Lung (tissue), 12 donors: ENCODE measurements around the gene MRPS27. TPM values are rescaled to one million over a fixed set of nuclear protein-coding genes. Genes with fewer than 3 reads are reported as not detected.
"Not testable (repeated sequence)": the region's sequence is repeated elsewhere in the genome, so short reads cannot be mapped to it uniquely, and the experiment has no call there.

Experiments
- ATAC-seq: fragments of 200-7000 bp; cut with Tn5 transposase; one replicate; pipeline ENCODE4 v1.9.1; 2020; ENCODE audit warnings: moderate number of reproducible peaks; ENCODE audit not compliant: insufficient read depth, low FRiP score
- DNase-seq, 3 donors: peaks; one replicate each; pipeline ENCODE4 v3.0.0-alpha.2; 2013 to 2017
- H3K27ac ChIP-seq, 2 donors: one replicate each; pipeline ENCODE4 v1.5.1; 2013; ENCODE audit warnings: mild to moderate bottlenecking in 2 of 2, moderate library complexity in 2 of 2, control low read depth in 1 of 2, inconsistent platforms in 1 of 2, low read depth in 1 of 2, low read length in 1 of 2
- H3K27me3 ChIP-seq, 3 donors: one replicate each; pipeline ENCODE4 v1.5.1; 2013; ENCODE audit warnings: low read length in 2 of 3; ENCODE audit not compliant: control insufficient read depth in 3 of 3, insufficient read depth in 3 of 3
- H3K36me3 ChIP-seq, 4 donors: one replicate each; pipeline ENCODE4 v1.5.1; 2013; ENCODE audit warnings: low read length in 4 of 4, mild to moderate bottlenecking in 1 of 4, moderate library complexity in 1 of 4; ENCODE audit not compliant: control insufficient read depth in 4 of 4, insufficient read depth in 4 of 4
- H3K4me1 ChIP-seq, 5 donors: one replicate each; pipeline ENCODE4 v1.5.1; 2013; ENCODE audit warnings: low read length in 5 of 5, mild to moderate bottlenecking in 2 of 5, moderate library complexity in 1 of 5; ENCODE audit not compliant: control insufficient read depth in 5 of 5, insufficient read depth in 5 of 5
- H3K4me3 ChIP-seq: one replicate; pipeline ENCODE4 v1.5.1; 2013; ENCODE audit warnings: mild to moderate bottlenecking, control low read depth, moderate library complexity
- H3K9ac ChIP-seq, 2 donors: one replicate each; pipeline ENCODE4 v1.5.1; 2013; ENCODE audit warnings: low read length in 2 of 2, control low read depth in 1 of 2; ENCODE audit not compliant: insufficient read depth in 1 of 2
- H3K9me3 ChIP-seq, 4 donors: one replicate each; pipeline ENCODE4 v1.5.1; 2013; ENCODE audit warnings: low read length in 3 of 4, mild to moderate bottlenecking in 1 of 4, moderate library complexity in 1 of 4; ENCODE audit not compliant: control insufficient read depth in 4 of 4, insufficient read depth in 3 of 4
- WGBS, 2 donors: extraction: QIAGEN DNeasy Blood & Tissue Kit; methylation state at CpG; one replicate each; pipeline ENCODE4 v1.1.7; 2013; 5-methylcytosine and 5-hydroxymethylcytosine counted together
- polyA plus RNA-seq, 2 donors: library from polyadenylated mRNA; stranded (reverse); fragments of 200-250 nt; gene quantifications; one replicate each; pipeline ENCODE4 v1.2.1, GENCODE V29; 2013
- total RNA-seq, 2 donors: library from RNA; depleted of rRNA in 1 of 2; stranded (reverse); fragments of >200 nt in 1 of 2; gene quantifications; one replicate each; pipeline ENCODE4 v1.2.1, GENCODE V29; 2014 to 2021
- TF ChIP-seq, protein P1 (sequence below): IDR thresholded peaks from 2 replicates; pipeline ENCODE4 v1.5.1; 2012; ENCODE audit warnings: mild to moderate bottlenecking; ENCODE audit errors: control extremely low read depth, extremely low read depth
- donor health status: control.
- donor health status: control.
- donor health status: Bipolar disorder and iron deficiency.
- donor health status: healthy.
- donor health status: DM: yes; HTN: yes; CAD: no.

MRPS27 gene
- total and polyA plus RNA-seq, 4 donors: 18.8 to 84.8 (median 32.7) TPM

DNA sequence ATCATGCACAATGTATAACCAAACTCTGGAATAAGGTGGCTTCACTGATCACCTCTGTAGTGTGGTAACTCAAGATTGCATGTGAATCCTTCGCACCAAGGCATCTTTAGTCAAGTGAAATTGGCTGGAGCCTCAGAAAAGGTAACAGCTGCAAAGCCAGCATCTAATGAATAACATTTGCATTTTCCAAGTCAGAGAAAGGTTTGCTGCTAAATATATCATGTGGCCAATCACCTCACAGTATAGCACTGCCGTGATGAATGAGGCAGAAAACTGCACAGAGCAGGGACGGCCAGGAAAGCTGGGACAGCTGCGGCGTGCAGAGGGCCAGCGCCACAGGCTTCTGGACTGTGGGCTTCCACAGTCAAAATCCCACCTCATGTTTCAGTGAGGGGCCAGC lies 18.5 kb downstream of the MRPS27 start:
- TF ChIP-seq, protein P1, sequence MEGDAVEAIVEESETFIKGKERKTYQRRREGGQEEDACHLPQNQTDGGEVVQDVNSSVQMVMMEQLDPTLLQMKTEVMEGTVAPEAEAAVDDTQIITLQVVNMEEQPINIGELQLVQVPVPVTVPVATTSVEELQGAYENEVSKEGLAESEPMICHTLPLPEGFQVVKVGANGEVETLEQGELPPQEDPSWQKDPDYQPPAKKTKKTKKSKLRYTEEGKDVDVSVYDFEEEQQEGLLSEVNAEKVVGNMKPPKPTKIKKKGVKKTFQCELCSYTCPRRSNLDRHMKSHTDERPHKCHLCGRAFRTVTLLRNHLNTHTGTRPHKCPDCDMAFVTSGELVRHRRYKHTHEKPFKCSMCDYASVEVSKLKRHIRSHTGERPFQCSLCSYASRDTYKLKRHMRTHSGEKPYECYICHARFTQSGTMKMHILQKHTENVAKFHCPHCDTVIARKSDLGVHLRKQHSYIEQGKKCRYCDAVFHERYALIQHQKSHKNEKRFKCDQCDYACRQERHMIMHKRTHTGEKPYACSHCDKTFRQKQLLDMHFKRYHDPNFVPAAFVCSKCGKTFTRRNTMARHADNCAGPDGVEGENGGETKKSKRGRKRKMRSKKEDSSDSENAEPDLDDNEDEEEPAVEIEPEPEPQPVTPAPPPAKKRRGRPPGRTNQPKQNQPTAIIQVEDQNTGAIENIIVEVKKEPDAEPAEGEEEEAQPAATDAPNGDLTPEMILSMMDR: no peak
- no peak for ATAC-seq
- WGBS, 2 donors: 95 to 98% methylated on average over 6 of the region's 6 CpGs
- Histone ChIP-seq H3K9me3 (no peaks in the 10 kb centered on the region), H3K4me1 (peaks cover 0 to 5% (median 0%) of the 10 kb centered on the region in 5 donors), H3K27ac (no peak overlapping the region), H3K9ac (no peak overlapping the region), H3K4me3 (no peak overlapping the region), H3K27me3 (no peaks in the 10 kb centered on the region), H3K36me3 (peaks cover 2 to 6% (median 4%) of the 10 kb centered on the region in 4 donors)
- no peak for DNase-seq

DNA sequence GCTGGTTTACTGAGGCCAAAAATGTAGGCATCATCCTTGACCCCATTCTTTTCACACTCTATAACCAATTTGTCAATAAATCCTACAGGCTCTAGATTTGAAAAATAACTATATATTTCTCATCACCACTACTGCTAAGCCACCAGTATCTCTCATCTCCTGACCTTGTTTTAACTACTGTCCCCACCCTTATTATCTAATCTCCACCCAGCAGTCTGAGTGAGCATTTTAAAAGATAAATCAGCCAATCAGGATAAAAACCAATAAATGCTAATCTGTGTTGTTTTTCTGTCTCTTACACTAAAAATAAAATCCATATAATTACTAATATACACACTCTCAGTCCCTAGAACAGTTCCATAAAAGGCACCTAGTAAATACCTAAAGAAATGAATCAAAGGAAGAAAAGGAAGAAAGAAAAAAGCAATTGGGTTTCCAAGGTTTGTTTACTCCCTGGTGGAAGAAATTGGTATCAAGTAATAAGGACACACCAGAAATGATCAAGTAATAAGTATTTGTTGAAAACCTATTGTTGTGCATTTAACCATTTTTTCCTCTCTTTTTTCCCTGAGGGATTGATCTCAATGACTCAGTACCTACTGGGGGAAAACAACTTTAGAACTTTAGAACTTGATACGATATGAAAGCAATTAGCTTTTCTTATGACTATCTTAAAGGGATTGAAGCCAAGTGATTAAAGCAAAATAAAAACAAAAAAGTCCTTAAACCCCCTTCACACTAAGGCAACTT lies 19.3 kb downstream of the MRPS27 start:
- Histone ChIP-seq H3K27ac (no peak overlapping the region), H3K36me3 (peaks cover 1 to 7% (median 5%) of the 10 kb centered on the region in 4 donors), H3K4me1 (peaks cover 0 to 7% (median 0%) of the 10 kb centered on the region in 5 donors), H3K27me3 (no peaks in the 10 kb centered on the region), H3K9me3 (no peaks in the 10 kb centered on the region), H3K4me3 (no peak overlapping the region), H3K9ac (no peak overlapping the region)
- ATAC-seq (no peak), DNase-seq (no peak)
- WGBS, 2 donors: 86 to 92% methylated on average over 1 of the region's 1 CpG
- TF ChIP-seq, protein P1: no peak

DNA sequence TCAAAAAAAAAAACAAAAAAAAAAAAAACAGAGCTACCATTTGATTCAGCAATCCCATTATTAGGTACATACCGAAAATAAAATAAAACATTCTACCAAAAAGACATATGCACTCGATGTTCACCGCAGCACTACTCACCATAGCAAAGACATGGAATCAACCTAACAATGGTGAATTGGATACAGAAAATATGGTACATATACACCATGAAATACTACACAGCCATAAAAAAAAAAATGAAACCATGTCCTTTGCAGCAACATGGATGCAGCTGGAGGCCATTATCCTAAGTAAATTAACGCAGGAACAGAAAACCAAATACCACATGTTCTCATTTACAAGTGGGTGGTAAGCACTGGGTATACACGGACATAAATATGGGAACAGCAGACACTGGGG lies 21.3 kb downstream of the MRPS27 start:
- no peak for DNase-seq
- TF ChIP-seq, protein P1: no peak
- 98% methylated on average over 5 of the region's 5 CpGs for WGBS, 2 donors

DNA sequence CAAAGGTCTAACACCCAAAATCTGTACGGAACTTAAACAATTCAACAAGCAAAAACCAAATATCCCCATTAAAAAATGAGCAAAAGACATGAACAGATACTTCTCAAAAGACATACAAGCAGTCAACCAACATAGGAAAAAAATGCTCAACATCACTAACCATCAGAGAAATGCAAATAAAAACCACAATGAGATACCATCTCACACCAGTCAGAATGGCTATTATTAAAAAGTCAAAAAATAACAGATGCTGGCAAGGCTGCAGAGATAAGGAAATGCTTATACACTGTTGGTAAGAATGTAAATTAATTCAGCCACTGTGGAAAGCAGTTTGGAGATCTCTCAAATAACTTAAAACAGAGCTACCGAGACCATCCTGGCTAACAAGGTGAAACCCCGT lies 21.9 kb downstream of the MRPS27 start:
- WGBS, 2 donors: 95 to 97% methylated on average over 3 of the region's 3 CpGs
- H3K27ac ChIP-seq, ATAC-seq, DNase-seq, H3K27me3 ChIP-seq, H3K4me3 ChIP-seq, H3K9ac ChIP-seq, H3K9me3 ChIP-seq: not testable (repeated sequence)
- Histone ChIP-seq H3K36me3 (peaks cover 3 to 12% (median 5%) of the 10 kb centered on the region in 4 donors), H3K4me1 (peaks cover 0 to 12% (median 0%) of the 10 kb centered on the region in 5 donors)

More for the DNA sequence above, 21.3 kb downstream of the MRPS27 start:
- no peak for ATAC-seq
- H3K9ac ChIP-seq: no peak overlapping the region
- no peak overlapping the region for H3K27ac ChIP-seq
- peaks cover 3 to 12% (median 5%) of the 10 kb centered on the region in 4 donors for H3K36me3 ChIP-seq
- H3K9me3 ChIP-seq: no peaks in the 10 kb centered on the region
- no peaks in the 10 kb centered on the region for H3K27me3 ChIP-seq
- peaks cover 0 to 8% (median 0%) of the 10 kb centered on the region in 5 donors for H3K4me1 ChIP-seq
- H3K4me3 ChIP-seq: no peak overlapping the region
